SK-N-SH (cell line): ENCODE measurements around the gene AHDC1. TPM values are rescaled to one million over a fixed set of nuclear protein-coding genes. Genes with fewer than 3 reads are reported as not detected.
"Not testable (repeated sequence)": the region's sequence is repeated elsewhere in the genome, so short reads cannot be mapped to it uniquely, and the experiment has no call there.

Experiments
- CTCF ChIA-PET: fragments of 300-600, 350-600 bp; formaldehyde crosslinking; extraction: SDS; loops from one replicate; lab custom pipeline; 2021; lab: Yijun Ruan, JAX
- POLR2A ChIA-PET: fragments of 350-600 bp; sonication (Branson Sonifier 250); formaldehyde crosslinking; extraction: SDS; loops from one replicate; lab custom pipeline; 2020; ENCODE audit warnings: antibody characterized with exemption, inconsistent platforms; lab: Yijun Ruan, JAX
- DNase-seq: peaks from one replicate; pipeline ENCODE4 v3.0.0; 2012
- H2AFZ ChIP-seq: fragments of 200-600 bp; sonication (generic); 2 replicates; pipeline ENCODE4 v1.8.1; 2016; ENCODE audit warnings: antibody characterized with exemption, mild to moderate bottlenecking, low read depth
- H3F3A ChIP-seq: fragments of 200-600 bp; sonication (generic); replicated peaks from 2 replicates; pipeline ENCODE3; 2016; ENCODE audit warnings: antibody characterized with exemption, mild to moderate bottlenecking; ENCODE audit not compliant: insufficient read depth
- H3K27ac ChIP-seq, 2 experiments: fragments of 200-500 bp in 1 of 2; fragments of 200-600 bp in 1 of 2; sonication (Bioruptor generic) in 1 of 2; sonication (generic), shearing (Covaris generic) in 1 of 2; 2 replicates each; pipeline versions ENCODE4 v1.5.1 to v1.6.1; 2014 to 2016; ENCODE audit warnings: low read depth in 2 of 2, inconsistent platforms in 1 of 2, low read length in 1 of 2, mild to moderate bottlenecking in 1 of 2, mixed read lengths in 1 of 2
- H3K27me3 ChIP-seq: fragments of 200-600 bp; sonication (generic), shearing (Covaris generic); 2 replicates; pipeline ENCODE4 v1.6.1; 2016; ENCODE audit warnings: mixed run types; ENCODE audit not compliant: insufficient read depth
- H3K36me3 ChIP-seq, 2 experiments: fragments of 200-500 bp in 1 of 2; fragments of 200-600 bp in 1 of 2; sonication (Bioruptor generic) in 1 of 2; sonication (generic) in 1 of 2; replicated peaks in 1 of 2; 2 replicates each; pipeline versions ENCODE3 to v1.5.1; 2014 to 2016; ENCODE audit warnings: low read length in 1 of 2, mild to moderate bottlenecking in 1 of 2; ENCODE audit not compliant: insufficient read depth in 2 of 2, control insufficient read depth in 1 of 2
- H3K4me1 ChIP-seq, 2 experiments: fragments of 200-500 bp in 1 of 2; fragments of 200-600 bp in 1 of 2; sonication (Bioruptor generic) in 1 of 2; sonication (generic), shearing (Covaris generic) in 1 of 2; 2 replicates each; pipeline versions ENCODE4 v1.5.1 to v1.6.1; 2014 to 2016; ENCODE audit warnings: low read depth in 1 of 2, low read length in 1 of 2, mixed run types in 1 of 2; ENCODE audit not compliant: insufficient read depth in 2 of 2, control insufficient read depth in 1 of 2
- H3K4me2 ChIP-seq: fragments of 200-600 bp; sonication (generic), shearing (Covaris generic); 2 replicates; pipeline ENCODE4 v1.6.1; 2017; ENCODE audit warnings: mixed run types
- H3K4me3 ChIP-seq, 2 experiments: fragments of 200-500 bp in 1 of 2; fragments of 200-600 bp in 1 of 2; sonication (Bioruptor generic) in 1 of 2; sonication (generic), shearing (Covaris generic) in 1 of 2; 2 replicates each; pipeline versions ENCODE4 v1.5.1 to v1.8.1; 2014 to 2016; ENCODE audit warnings: low read depth in 2 of 2, inconsistent platforms in 1 of 2, low read length in 1 of 2, mild to moderate bottlenecking in 1 of 2, mixed read lengths in 1 of 2, moderate library complexity in 1 of 2
- H3K79me2 ChIP-seq: fragments of 200-600 bp; sonication (generic); 2 replicates; pipeline ENCODE4 v1.8.1; 2017; ENCODE audit warnings: mild to moderate bottlenecking; ENCODE audit not compliant: insufficient read depth
- H3K9ac ChIP-seq: fragments of 200-600 bp; sonication (generic); 2 replicates; pipeline ENCODE4 v1.6.1; 2017; ENCODE audit warnings: mixed run types
- H3K9me2 ChIP-seq: fragments of 200-600 bp; sonication (generic); 2 replicates; pipeline ENCODE4 v1.6.1; 2017; ENCODE audit warnings: mixed run types
- H3K9me3 ChIP-seq: fragments of 200-600 bp; sonication (generic); 2 replicates; pipeline ENCODE4 v1.6.1; 2017; ENCODE audit warnings: mixed run types, mild to moderate bottlenecking, moderate library complexity
- H4K20me1 ChIP-seq: fragments of 200-600 bp; sonication (generic); 2 replicates; pipeline ENCODE4 v1.6.1; 2017; ENCODE audit warnings: mild to moderate bottlenecking, mixed run types; ENCODE audit not compliant: insufficient read depth
- CHD2 ChIP-seq: fragments of 150-350 bp; IDR thresholded peaks from 2 replicates; pipeline ENCODE4 v1.6.1; 2018; ENCODE audit warnings: low read length; ENCODE audit not compliant: partially characterized antibody
- EZH2phosphoT487 ChIP-seq: fragments of 200-600 bp; sonication (generic); IDR thresholded peaks from 2 replicates; pipeline ENCODE4 v1.6.1; 2017; ENCODE audit warnings: low read depth, mixed run types, mild to moderate bottlenecking, antibody characterized with exemption, moderate library complexity, borderline replicate concordance
- FOXJ3 ChIP-seq: sonication (generic); formaldehyde crosslinking; IDR thresholded peaks from 2 replicates; pipeline ENCODE4 v1.5.1; 2020; ENCODE audit warnings: mild to moderate bottlenecking, missing genetic modification reagents
- FOXM1 ChIP-seq: IDR thresholded peaks from 2 replicates; pipeline ENCODE4 v1.4.0; 2012; ENCODE audit warnings: low read depth, mild to moderate bottlenecking
- GABPA ChIP-seq: IDR thresholded peaks from 2 replicates; pipeline ENCODE4 v1.4.0; 2012; ENCODE audit warnings: low read depth, mild to moderate bottlenecking
- MEF2A ChIP-seq: IDR thresholded peaks from 2 replicates; pipeline ENCODE4 v1.4.0; 2012; ENCODE audit warnings: low read depth, borderline replicate concordance
- MXI1 ChIP-seq: IDR thresholded peaks from 2 replicates; pipeline ENCODE4 v1.6.1; 2012; ENCODE audit warnings: mild to moderate bottlenecking, low read depth, low read length, improper control_type of control experiment
- NRF1 ChIP-seq: IDR thresholded peaks from 2 replicates; pipeline ENCODE4 v1.6.1; 2012; ENCODE audit warnings: low read depth, mild to moderate bottlenecking, low read length
- RCOR1 ChIP-seq: fragments of 150-350 bp; IDR thresholded peaks from 2 replicates; pipeline ENCODE4 v1.6.1; 2017; ENCODE audit warnings: antibody characterized with exemption, low read length
- REST ChIP-seq: IDR thresholded peaks from 2 replicates; pipeline ENCODE4 v1.6.1; 2012; ENCODE audit warnings: mild to moderate bottlenecking, low read depth, low read length, moderate library complexity
- RXRA ChIP-seq: IDR thresholded peaks from 2 replicates; pipeline ENCODE4 v1.4.0; 2012; ENCODE audit warnings: low read depth, mild to moderate bottlenecking, borderline replicate concordance
- SMC3 ChIP-seq: IDR thresholded peaks from 2 replicates; pipeline ENCODE4 v1.6.1; 2012; ENCODE audit warnings: low read depth, low read length, improper control_type of control experiment
- TAF1 ChIP-seq: IDR thresholded peaks from 2 replicates; pipeline ENCODE4 v1.6.1; 2012; ENCODE audit warnings: low read depth, mild to moderate bottlenecking, low read length, moderate library complexity, borderline replicate concordance
- TEAD4 ChIP-seq: IDR thresholded peaks from 2 replicates; pipeline ENCODE4 v1.4.0; 2012; ENCODE audit warnings: mild to moderate bottlenecking, borderline replicate concordance; ENCODE audit not compliant: insufficient read depth
- USF2 ChIP-seq: fragments of 150-350 bp; IDR thresholded peaks from 2 replicates; pipeline ENCODE4 v1.6.1; 2017; ENCODE audit warnings: antibody characterized with exemption, low read length, low read depth, borderline replicate concordance
- WGBS: methylation state at CpG from one replicate; pipeline ENCODE4 v1.1.6; 2017; ENCODE audit warnings: low lambda C conversion rate; 5-methylcytosine and 5-hydroxymethylcytosine counted together
- polyA plus RNA-seq, 3 experiments: library from polyadenylated mRNA; depleted of rRNA; stranded (reverse); fragments of >200 nt; gene quantifications; 2 replicates each; pipeline ENCODE4 v1.2.3, GENCODE V29; 2012

AHDC1 gene
- polyA plus RNA-seq, 1 of the 3 experiments (the other 2 are of a cell fraction), result 8.5 TPM

DNA sequence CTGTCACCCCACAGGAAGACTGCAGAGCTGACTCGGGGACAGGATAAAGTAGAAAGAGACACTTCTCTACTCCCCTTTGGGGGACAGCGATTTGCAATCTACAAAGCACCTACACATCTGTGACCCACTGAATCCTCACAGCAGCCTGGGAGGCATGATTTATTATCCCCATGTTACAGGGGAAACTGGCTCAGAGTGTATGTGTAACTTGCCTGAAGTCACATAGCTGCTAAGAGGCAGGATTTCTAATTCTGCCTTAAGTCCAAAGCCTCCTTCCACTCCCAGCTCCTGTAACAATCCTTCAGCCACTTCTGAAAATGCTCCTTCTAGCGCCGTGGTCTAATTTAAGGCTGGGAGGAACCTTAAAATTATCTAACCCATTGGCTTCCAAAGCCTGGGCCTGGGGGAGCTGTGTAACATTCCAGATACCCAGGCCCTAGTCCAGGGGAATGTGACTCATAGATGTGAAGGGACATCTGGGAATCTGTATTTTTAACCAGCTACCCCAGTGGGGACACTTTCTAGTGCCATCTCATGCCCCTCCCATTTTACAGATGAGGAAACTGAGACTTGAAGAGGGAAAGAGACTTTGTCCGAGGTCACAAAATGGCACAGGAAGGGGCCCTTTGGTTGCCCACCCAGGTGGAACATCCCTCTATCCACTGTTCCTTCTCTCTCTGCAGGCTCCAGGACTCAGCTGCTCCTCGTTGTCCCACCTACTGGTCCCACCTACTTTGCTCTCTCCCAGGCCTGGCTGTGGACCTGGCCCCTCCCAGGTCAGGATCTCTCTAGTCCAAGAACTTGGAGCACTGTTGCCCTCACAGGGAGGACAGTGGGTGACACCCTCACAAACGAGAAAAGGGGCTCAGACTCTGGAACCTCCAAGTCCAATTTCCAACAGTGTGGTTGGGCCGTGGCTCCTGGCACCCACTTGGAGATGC lies 48.9 kb downstream of the AHDC1 start (continued):
- TF ChIP-seq REST (no peak), USF2 (no peak)

GRCh38 chr1:27554293-27554692 lies 49.7 kb downstream of the AHDC1 start:
- no peak for TF ChIP-seq FOXM1
- TF ChIP-seq GABPA, result no peak
- no peak for TF ChIP-seq TAF1
- TF ChIP-seq RCOR1, result no peak
- TF ChIP-seq MXI1, result no peak
- no peak for TF ChIP-seq RXRA
- TF ChIP-seq MEF2A, result no peak
- TF ChIP-seq EZH2phosphoT487, result no peak
- TF ChIP-seq TEAD4, result no peak
- TF ChIP-seq SMC3, result no peak
- TF ChIP-seq NRF1, result no peak
- TF ChIP-seq CHD2, result no peak
- no peak for TF ChIP-seq FOXJ3 (CRISPR knock-in tag)
- ChIA-PET CTCF (interaction anchor here (1.6 to 24.8 kb wide), 6 partner anchors 10 to 254 kb away, joined by 3 to 603 read pairs (median 73); partner anchors contain the start of gene AHDC1), POLR2A (no interaction called here)
- no peaks in the 10 kb centered on the region for H3K9me2 ChIP-seq
- peaks cover 8 to 35% of the 10 kb centered on the region in 2 experiments for H3K36me3 ChIP-seq
- H3K4me2 ChIP-seq, result no peak overlapping the region
- WGBS, result 93% methylated on average over 4 of the region's 4 CpGs
- H3K27ac ChIP-seq, result no peak overlapping the region; a peak in 1 of 4 replicates
- DNase-seq, result no peak
- no peaks in the 10 kb centered on the region for H4K20me1 ChIP-seq
- H3K4me3 ChIP-seq, result no peak overlapping the region
- H3K4me1 ChIP-seq, result peaks cover 8 to 10% of the 10 kb centered on the region in 2 experiments; a peak in 3 of 4 replicates
- peaks cover 8% of the 10 kb centered on the region for H3F3A ChIP-seq
- H2AFZ ChIP-seq, result no peak overlapping the region
- H3K79me2 ChIP-seq, result peaks cover 16% of the 10 kb centered on the region; the same call in 1 of the 2 replicates
- no peaks in the 10 kb centered on the region for H3K27me3 ChIP-seq
- no peak overlapping the region for H3K9ac ChIP-seq
- no peaks in the 10 kb centered on the region for H3K9me3 ChIP-seq

- DNase-seq, H3K4me1 ChIP-seq, H3K27me3 ChIP-seq, H3F3A ChIP-seq, H3K9me3 ChIP-seq, H3K9me2 ChIP-seq, H3K27ac ChIP-seq, H3K9ac ChIP-seq, H4K20me1 ChIP-seq, H3K4me3 ChIP-seq, H3K4me2 ChIP-seq, POLR2A ChIA-PET, H2AFZ ChIP-seq: not testable (repeated sequence)
- 96% methylated on average over 7 of the region's 7 CpGs for WGBS
- H3K79me2 ChIP-seq, result peaks cover 16% of the 10 kb centered on the region; the same call in 1 of the 2 replicates
- peaks cover 8 to 40% of the 10 kb centered on the region in 2 experiments for H3K36me3 ChIP-seq
- CTCF ChIA-PET, result interaction anchor here (1.6 to 24.8 kb wide), 4 partner anchors 12 to 254 kb away, joined by 3 to 603 read pairs (median 154); partner anchors contain the start of gene AHDC1
These were observed 50.1 kb downstream of the AHDC1 start for GRCh38 chr1:27553823-27554222.
